H1 (cell line): ENCODE results near the gene PRKCH. TPM values are rescaled to one million over a fixed set of nuclear protein-coding genes. Genes with fewer than 3 reads are reported as not detected.

Experiments used
- CTCF ChIA-PET: fragments of 300-600 bp; sonication (Branson Sonifier 250); formaldehyde crosslinking; loops from one replicate; lab custom pipeline; 2021; ENCODE audit not compliant: partially characterized antibody; lab: Charles Lee
- POLR2A ChIA-PET: fragments of 300-600 bp; sonication (Branson Sonifier 250); formaldehyde crosslinking; loops from one replicate; lab custom pipeline; 2021; ENCODE audit warnings: inconsistent platforms; ENCODE audit not compliant: partially characterized antibody; lab: Charles Lee
- DNase-seq, 2 experiments: peaks; one replicate each; pipeline versions ENCODE4 v3.0.0 to v3.0.0-alpha.2; 2010 to 2022; ENCODE audit warnings: low spot score in 2 of 2, low read depth in 1 of 2, mixed read lengths in 1 of 2
- FAIRE-seq: peaks from 2 replicates; lab custom pipeline; 2011; peaks lifted over from hg19 to GRCh38; lab: Jason Lieb, UNC
- H2AFZ ChIP-seq: 2 replicates; pipeline ENCODE4 v1.8.1; 2012; ENCODE audit warnings: low read length, inconsistent platforms
- H2AK5ac ChIP-seq: 2 replicates; pipeline ENCODE4 v1.6.1; 2013; ENCODE audit warnings: low read depth, low read length
- H2BK120ac ChIP-seq: replicated peaks from 2 replicates; pipeline ENCODE3; 2013; ENCODE audit warnings: low read depth, low read length, inconsistent platforms
- H2BK12ac ChIP-seq: 2 replicates; pipeline ENCODE4 v1.6.1; 2013; ENCODE audit warnings: low read depth, low read length
- H2BK15ac ChIP-seq: 2 replicates; pipeline ENCODE4 v1.6.1; 2013; ENCODE audit warnings: low read length
- H2BK20ac ChIP-seq: 2 replicates; pipeline ENCODE4 v1.6.1; 2013; ENCODE audit warnings: low read length
- H2BK5ac ChIP-seq: 2 replicates; pipeline ENCODE4 v1.6.1; 2013; ENCODE audit warnings: low read depth, low read length
- H3K14ac ChIP-seq: 2 replicates; pipeline ENCODE4 v1.6.1; 2013; ENCODE audit warnings: inconsistent platforms; ENCODE audit not compliant: insufficient read length
- H3K18ac ChIP-seq: 2 replicates; pipeline ENCODE4 v1.6.1; 2013; ENCODE audit warnings: low read length; ENCODE audit errors: extremely low read depth
- H3K23ac ChIP-seq: 2 replicates; pipeline ENCODE4 v1.6.1; 2013; ENCODE audit warnings: inconsistent platforms; ENCODE audit not compliant: insufficient read length
- H3K23me2 ChIP-seq: 2 replicates; pipeline ENCODE4 v1.6.1; 2013; ENCODE audit warnings: low read depth, low read length
- H3K27ac ChIP-seq: 2 replicates; pipeline ENCODE4 v1.6.1; 2011; ENCODE audit warnings: low read depth, low read length, inconsistent platforms
- H3K27me3 ChIP-seq, 4 experiments: replicated peaks in 1 of 4; 1 replicate in 1 of 4; 2 replicates in 3 of 4; pipeline versions ENCODE4 v1.6.1 to v1.8.1; 2011 to 2013; ENCODE audit warnings: low read length in 3 of 4, mild to moderate bottlenecking in 3 of 4, inconsistent platforms in 2 of 4, mixed read lengths in 2 of 4, moderate library complexity in 1 of 4; ENCODE audit not compliant: control insufficient read depth in 3 of 4, insufficient read depth in 3 of 4; ENCODE audit errors: extremely low read depth in 1 of 4
- H3K36me3 ChIP-seq, 4 experiments: 2 replicates each; pipeline versions ENCODE4 v1.6.1 to v1.8.1; 2011 to 2013; ENCODE audit warnings: mild to moderate bottlenecking in 4 of 4, low read length in 3 of 4, moderate library complexity in 2 of 4, control low read depth in 1 of 4, inconsistent platforms in 1 of 4; ENCODE audit not compliant: insufficient read depth in 4 of 4, control insufficient read depth in 2 of 4
- H3K4ac ChIP-seq: replicated peaks from 2 replicates; pipeline ENCODE3; 2013; ENCODE audit warnings: low read length, low read depth, mixed read lengths, inconsistent platforms; ENCODE audit not compliant: insufficient read length
- H3K4me1 ChIP-seq, 4 experiments: replicated peaks in 1 of 4; 1 replicate in 1 of 4; 2 replicates in 3 of 4; pipeline versions ENCODE4 v1.6.1 to v1.8.1; 2011 to 2013; ENCODE audit warnings: low read length in 3 of 4, inconsistent platforms in 2 of 4, mixed read lengths in 1 of 4; ENCODE audit not compliant: insufficient read depth in 4 of 4, control insufficient read depth in 3 of 4
- H3K4me2 ChIP-seq, 2 experiments: 2 replicates each; pipeline versions ENCODE4 v1.6.1 to v1.8.1; 2011 to 2013; ENCODE audit warnings: low read depth in 2 of 2, low read length in 2 of 2, control low read depth in 1 of 2, inconsistent platforms in 1 of 2, mild to moderate bottlenecking in 1 of 2; ENCODE audit not compliant: insufficient read depth in 1 of 2
- H3K4me3 ChIP-seq, 4 experiments: fragments of 200-600, 300-600 bp in 1 of 4; sonication (generic), shearing (Covaris generic), sonication (Bioruptor Twin) in 1 of 4; 2 replicates each; pipeline versions ENCODE4 v1.5.1 to v1.8.1; 2011 to 2016; ENCODE audit warnings: low read length in 4 of 4, low read depth in 3 of 4, control low read depth in 2 of 4, inconsistent platforms in 2 of 4, mild to moderate bottlenecking in 2 of 4, mixed read lengths in 1 of 4, moderate library complexity in 1 of 4; ENCODE audit not compliant: insufficient read depth in 2 of 4; ENCODE audit errors: extremely low read depth in 1 of 4
- H3K56ac ChIP-seq: replicated peaks from 2 replicates; pipeline ENCODE3; 2013; ENCODE audit warnings: low read depth, mild to moderate bottlenecking, mixed read lengths, low read length, inconsistent platforms; ENCODE audit not compliant: insufficient read length
- H3K79me1 ChIP-seq: 2 replicates; pipeline ENCODE4 v1.6.1; 2013; ENCODE audit warnings: low read depth, low read length, control low read depth
- H3K79me2 ChIP-seq, 2 experiments: 2 replicates each; pipeline versions ENCODE4 v1.6.1 to v1.8.1; 2012 to 2013; ENCODE audit warnings: low read length in 2 of 2, mild to moderate bottlenecking in 2 of 2, inconsistent platforms in 1 of 2; ENCODE audit not compliant: insufficient read depth in 2 of 2, control insufficient read depth in 1 of 2
- H3K9ac ChIP-seq, 4 experiments: replicated peaks in 1 of 4; 1 replicate in 1 of 4; 2 replicates in 3 of 4; pipeline versions ENCODE4 v1.6.1 to v1.8.1; 2011 to 2013; ENCODE audit warnings: low read depth in 3 of 4, low read length in 3 of 4, control low read depth in 2 of 4, mild to moderate bottlenecking in 2 of 4, moderate library complexity in 2 of 4, inconsistent platforms in 1 of 4; ENCODE audit errors: extremely low read depth in 1 of 4
- H3K9me3 ChIP-seq, 2 experiments: 2 replicates each; pipeline versions ENCODE4 v1.6.1 to v1.8.1; 2012 to 2013; ENCODE audit warnings: mild to moderate bottlenecking in 2 of 2, moderate library complexity in 2 of 2, control low read depth in 1 of 2, inconsistent platforms in 1 of 2, low read depth in 1 of 2, low read length in 1 of 2, mixed read lengths in 1 of 2; ENCODE audit not compliant: insufficient read depth in 2 of 2
- H4K20me1 ChIP-seq, 2 experiments: replicated peaks in 1 of 2; 2 replicates each; pipeline versions ENCODE3 to v1.8.1; 2011 to 2013; ENCODE audit warnings: inconsistent platforms in 2 of 2, low read length in 2 of 2, mild to moderate bottlenecking in 1 of 2; ENCODE audit not compliant: insufficient read depth in 2 of 2, control insufficient read depth in 1 of 2
- H4K5ac ChIP-seq: 2 replicates; pipeline ENCODE4 v1.6.1; 2013; ENCODE audit warnings: low read length, low read depth, mixed read lengths, inconsistent platforms; ENCODE audit not compliant: insufficient read length
- H4K8ac ChIP-seq: 2 replicates; pipeline ENCODE4 v1.8.0; 2013; ENCODE audit warnings: mild to moderate bottlenecking, moderate library complexity, low read length, inconsistent platforms; ENCODE audit not compliant: insufficient read depth; ENCODE audit errors: extremely low read depth
- H4K91ac ChIP-seq: replicated peaks from 2 replicates; pipeline ENCODE3; 2013; ENCODE audit warnings: low read length, mixed read lengths, inconsistent platforms; ENCODE audit not compliant: insufficient read length
- RAD21 ChIP-seq, 2 experiments: IDR thresholded peaks in 1 of 2; conservative IDR thresholded peaks in 1 of 2; 2 replicates each; pipeline ENCODE4 v1.6.1; 2011; ENCODE audit warnings: low read depth in 2 of 2, low read length in 2 of 2, improper control_type of control experiment in 1 of 2, inconsistent platforms in 1 of 2, mild to moderate bottlenecking in 1 of 2, moderate library complexity in 1 of 2
- TAF7 ChIP-seq: optimal IDR thresholded peaks from 2 replicates; pipeline ENCODE3; 2011; ENCODE audit warnings: low read depth, mild to moderate bottlenecking, inconsistent platforms, low read length, moderate library complexity, borderline replicate concordance
- TBP ChIP-seq: IDR thresholded peaks from 2 replicates; pipeline ENCODE4 v1.6.1; 2011; ENCODE audit warnings: low read depth, low read length, improper control_type of control experiment
- WGBS, 2 experiments: shearing (Covaris generic) in 1 of 2; methylation state at CpG; one replicate each; pipeline versions ENCODE4 v1.1.6 to v1.1.7; 2013 to 2015; ENCODE audit warnings: low lambda C conversion rate in 2 of 2, mixed read lengths in 2 of 2, inconsistent platforms in 1 of 2, low coverage in 1 of 2, missing lambda C conversion rate in 1 of 2; ENCODE audit not compliant: insufficient replicate concordance in 2 of 2, insufficient coverage in 1 of 2, insufficient read length in 1 of 2; ENCODE audit errors: extremely low coverage in 1 of 2, missing lambda C conversion rate in 1 of 2; 5-methylcytosine and 5-hydroxymethylcytosine counted together
- polyA plus RNA-seq, 7 experiments: library from polyadenylated mRNA; depleted of rRNA in 3 of 7; stranded (reverse) in 5 of 7; unstranded in 2 of 7; fragments of >200 nt in 5 of 7; fragments of 200-250 nt in 2 of 7; gene quantifications; 1 replicate in 5 of 7; 2 replicates in 1 of 7; 4 replicates in 1 of 7; pipeline versions ENCODE4 v1.2.1 to v1.2.3, GENCODE V29; 2011 to 2013; ENCODE audit warnings: missing spikeins in 2 of 7, mixed read lengths in 2 of 7
- total RNA-seq: library from RNA; stranded (reverse); fragmentation: NEBNext Ultra II Directional; extraction: Animal tissue kit (Norgen Biotek cat#: 25700); gene quantifications from 2 replicates; pipeline ENCODE4 v1.2.1, GENCODE V29; 2021

Gene PRKCH
- total and polyA plus RNA-seq, 2 of the 8 experiments (the other 6 are each of a cell fraction or from before 2014, with no cell fraction given) = 6.4 to 7.0 TPM

DNA sequence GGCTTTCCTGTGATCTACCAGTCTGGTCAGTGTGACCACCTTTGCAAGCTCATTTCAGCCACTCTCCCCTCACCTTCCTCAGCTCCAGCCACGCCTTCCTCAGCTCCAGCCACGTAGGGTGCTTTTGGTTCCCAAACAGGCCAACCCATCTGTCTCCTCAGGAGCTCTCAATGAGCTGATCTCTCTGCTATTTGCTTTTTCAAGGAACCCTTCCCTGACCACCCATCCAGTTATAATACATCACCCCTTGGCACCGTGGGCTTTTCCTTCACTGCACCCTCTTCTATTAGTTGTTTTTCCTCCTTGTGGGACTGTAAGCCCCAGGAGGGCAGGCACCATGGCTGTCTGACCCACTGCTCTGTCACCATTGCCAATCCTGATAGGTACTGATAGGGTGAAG lies 2.3 kb upstream of the PRKCH start:
- H2AK5ac ChIP-seq = no peak overlapping the region
- H2BK12ac ChIP-seq = no peak overlapping the region; the same call in 1 of the 2 replicates
- no peak overlapping the region for H3K23ac ChIP-seq
- DNase-seq (no peak), FAIRE-seq (no peak)
- no peak overlapping the region for H4K5ac ChIP-seq
- no peaks in the 10 kb centered on the region for H3K9me3 ChIP-seq
- no peaks in the 10 kb centered on the region for H3K36me3 ChIP-seq
- H3K27me3 ChIP-seq = peaks cover 9 to 29% (median 23%) of the 10 kb centered on the region in 4 experiments
- no peak overlapping the region for H3K4me3 ChIP-seq
- H2BK20ac ChIP-seq = no peak overlapping the region
- H2AFZ ChIP-seq = no peak overlapping the region
- no peak overlapping the region for H3K9ac ChIP-seq
- H2BK120ac ChIP-seq = no peak overlapping the region
- ChIA-PET CTCF (interaction anchor here (1.0 to 1.3 kb wide), 2 partner anchors 32 to 50 kb away, joined by 3 read pairs; no protein-coding TSS in a partner anchor), POLR2A (no interaction called here)
- 85% methylated on average over 3 of the region's 3 CpGs; no CpG with 5 or more reads in 1 of the 2 experiments for WGBS, 2 experiments
- H3K79me2 ChIP-seq = no peaks in the 10 kb centered on the region
- H3K56ac ChIP-seq = no peak overlapping the region
- H4K8ac ChIP-seq = no peak overlapping the region
- peaks cover 15% of the 10 kb centered on the region; the same call in 1 of the 2 replicates for H3K23me2 ChIP-seq
- no peak overlapping the region for H3K4me2 ChIP-seq
- no peak overlapping the region for H2BK5ac ChIP-seq
- no peak overlapping the region for H4K91ac ChIP-seq
- no peak overlapping the region for H2BK15ac ChIP-seq
- H3K14ac ChIP-seq = no peak overlapping the region
- H3K4ac ChIP-seq = no peak overlapping the region
- no peaks in the 10 kb centered on the region for H3K79me1 ChIP-seq
- H3K4me1 ChIP-seq = peaks cover 0 to 12% (median 8%) of the 10 kb centered on the region in 4 experiments; a peak in 6 of 7 replicates
- H3K27ac ChIP-seq = no peak overlapping the region
- no peak overlapping the region for H3K18ac ChIP-seq
- H4K20me1 ChIP-seq = no peaks in the 10 kb centered on the region
- TF ChIP-seq RAD21 (IDR thresholded peaks at IDR 0.05 in 1 of 2, conservative IDR thresholded peaks at IDR 0.05 in 1 of 2; ENCODE audit: low read depth in 2 of 2, low read length in 2 of 2) (no peak), TBP (no peak), TAF7 (no peak)
